ENCODE results near the gene TNFRSF13B. TPM values are rescaled to one million over a fixed set of nuclear protein-coding genes. Genes with fewer than 3 reads are reported as not detected.
"Not testable (repeated sequence)": the region's sequence is repeated elsewhere in the genome, so short reads cannot be mapped to it uniquely, and the experiment has no call there.

Gene TNFRSF13B
- total RNA-seq, 1 donor from 2014 or later, result not detected

DNA sequence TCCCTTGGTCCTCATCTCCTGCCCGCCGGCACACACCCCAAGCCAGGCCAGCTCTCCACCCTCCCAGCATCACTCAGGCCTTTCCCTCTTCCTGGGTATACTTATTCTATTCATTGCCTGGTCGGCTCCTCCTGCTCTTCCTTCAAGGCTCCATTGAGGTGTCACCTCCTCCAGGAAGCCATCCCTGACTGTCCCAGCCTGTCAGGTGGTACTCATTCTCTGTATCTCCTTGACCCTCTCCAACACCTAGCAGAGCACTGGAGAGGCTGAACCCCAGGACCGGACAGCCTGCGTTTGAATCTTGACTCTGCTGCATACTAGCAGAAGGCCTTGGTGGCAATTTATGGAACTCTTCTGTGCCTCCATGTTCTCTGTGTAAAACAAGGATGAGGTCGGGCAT lies 428 bp upstream of the TNFRSF13B start:
- TF ChIP-seq, protein P1, sequence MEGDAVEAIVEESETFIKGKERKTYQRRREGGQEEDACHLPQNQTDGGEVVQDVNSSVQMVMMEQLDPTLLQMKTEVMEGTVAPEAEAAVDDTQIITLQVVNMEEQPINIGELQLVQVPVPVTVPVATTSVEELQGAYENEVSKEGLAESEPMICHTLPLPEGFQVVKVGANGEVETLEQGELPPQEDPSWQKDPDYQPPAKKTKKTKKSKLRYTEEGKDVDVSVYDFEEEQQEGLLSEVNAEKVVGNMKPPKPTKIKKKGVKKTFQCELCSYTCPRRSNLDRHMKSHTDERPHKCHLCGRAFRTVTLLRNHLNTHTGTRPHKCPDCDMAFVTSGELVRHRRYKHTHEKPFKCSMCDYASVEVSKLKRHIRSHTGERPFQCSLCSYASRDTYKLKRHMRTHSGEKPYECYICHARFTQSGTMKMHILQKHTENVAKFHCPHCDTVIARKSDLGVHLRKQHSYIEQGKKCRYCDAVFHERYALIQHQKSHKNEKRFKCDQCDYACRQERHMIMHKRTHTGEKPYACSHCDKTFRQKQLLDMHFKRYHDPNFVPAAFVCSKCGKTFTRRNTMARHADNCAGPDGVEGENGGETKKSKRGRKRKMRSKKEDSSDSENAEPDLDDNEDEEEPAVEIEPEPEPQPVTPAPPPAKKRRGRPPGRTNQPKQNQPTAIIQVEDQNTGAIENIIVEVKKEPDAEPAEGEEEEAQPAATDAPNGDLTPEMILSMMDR (IDR thresholded peaks at IDR 0.05; ENCODE audit: unreplicated experiment), result no peak
- Mint-ChIP-seq H3K36me3 (ENCODE audit: low read depth, unreplicated experiment) (no peaks in the 10 kb centered on the region), H3K9me3 (ENCODE audit: unreplicated experiment) (no peaks in the 10 kb centered on the region), H3K4me3 (ENCODE audit: unreplicated experiment) (no peak overlapping the region), H3K4me1 (ENCODE audit: unreplicated experiment) (peaks cover 14% of the 10 kb centered on the region), H3K27ac (ENCODE audit: unreplicated experiment) (no peak overlapping the region), H3K27me3 (ENCODE audit: unreplicated experiment) (no peaks in the 10 kb centered on the region)
- no peak for DNase-seq (ENCODE audit: low spot score)

DNA sequence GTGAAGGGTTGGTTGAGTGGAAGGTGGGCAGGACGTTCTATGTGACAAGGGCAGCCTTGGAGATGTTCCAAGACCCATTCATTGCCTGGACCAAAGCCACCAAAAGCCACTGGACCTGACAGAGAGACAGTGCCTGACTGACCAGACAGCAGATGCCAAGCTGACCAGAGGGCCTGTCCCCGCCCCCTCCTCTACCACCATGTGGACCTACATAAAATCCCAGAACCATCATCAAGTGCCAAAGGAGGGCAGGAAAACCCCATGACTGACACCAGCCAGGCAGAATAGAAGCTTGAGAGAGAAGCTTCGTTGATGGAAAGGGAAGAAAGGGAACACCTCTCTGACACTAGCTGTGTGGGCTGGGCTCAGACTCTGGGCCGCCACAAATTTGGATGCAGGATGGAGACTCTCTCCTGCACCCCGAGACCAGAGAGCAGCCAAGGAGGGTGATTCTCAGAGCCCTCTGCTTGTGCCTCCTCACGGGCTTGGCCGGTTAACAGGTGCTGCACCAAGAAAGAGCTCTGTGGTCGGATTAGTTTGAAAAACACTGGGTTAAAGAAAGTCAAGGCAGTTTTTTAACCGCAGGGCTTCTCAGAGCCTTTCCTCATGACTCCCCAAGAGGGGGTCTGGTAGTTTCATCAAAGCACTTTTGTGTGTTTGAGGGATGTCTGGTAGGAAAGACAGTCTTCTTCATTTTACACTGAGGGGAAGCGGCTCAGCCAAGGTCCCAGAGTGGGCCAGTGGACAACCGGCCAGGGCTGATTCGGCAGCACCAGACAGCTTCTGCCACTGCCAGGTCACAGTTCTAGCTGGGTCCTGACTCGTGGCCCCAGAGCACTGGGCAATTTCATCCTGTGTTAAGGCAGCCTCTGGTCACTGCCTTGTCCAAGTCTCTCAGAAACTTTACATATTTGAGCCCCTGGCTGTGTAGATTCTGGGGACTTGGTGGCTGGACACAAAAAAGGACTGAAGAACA lies 1.7 kb downstream of the TNFRSF13B start:
- no peaks in the 10 kb centered on the region for H3K9me3 Mint-ChIP-seq (ENCODE audit: unreplicated experiment)
- TF ChIP-seq, protein P1 (IDR thresholded peaks at IDR 0.05; ENCODE audit: unreplicated experiment), result no peak
- DNase-seq (ENCODE audit: low spot score), result no peak
- no peak overlapping the region for H3K4me3 Mint-ChIP-seq (ENCODE audit: unreplicated experiment)
- no peak overlapping the region for H3K27ac Mint-ChIP-seq (ENCODE audit: unreplicated experiment)
- H3K4me1 Mint-ChIP-seq (ENCODE audit: unreplicated experiment), result peaks cover 14% of the 10 kb centered on the region
- no peaks in the 10 kb centered on the region for H3K36me3 Mint-ChIP-seq (ENCODE audit: low read depth, unreplicated experiment)
- H3K27me3 Mint-ChIP-seq (ENCODE audit: unreplicated experiment), result no peaks in the 10 kb centered on the region

DNA sequence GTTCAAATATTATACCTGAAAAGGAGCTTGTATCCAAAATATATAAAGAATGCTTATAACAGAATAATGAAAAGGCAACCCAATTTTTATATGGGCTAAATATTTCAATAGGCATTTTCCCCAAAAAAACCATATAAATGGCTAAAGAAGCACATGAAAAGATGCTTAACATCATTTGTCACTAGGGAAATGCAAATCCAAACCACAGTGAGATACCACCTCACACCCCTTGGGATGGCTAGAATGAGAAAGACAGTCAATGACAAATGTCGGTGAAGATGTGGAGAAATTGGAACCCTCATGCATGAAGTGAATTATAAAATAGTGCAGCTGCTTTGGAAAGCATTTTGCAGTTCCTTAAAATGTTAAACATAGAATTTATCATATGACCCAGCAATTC lies 3.1 kb downstream of the TNFRSF13B start:
- TF ChIP-seq, protein P1 (IDR thresholded peaks at IDR 0.05; ENCODE audit: unreplicated experiment), result no peak
- H3K4me1 Mint-ChIP-seq (ENCODE audit: unreplicated experiment), result peaks cover 10% of the 10 kb centered on the region
- DNase-seq (ENCODE audit: low spot score), result no peak
- H3K9me3 Mint-ChIP-seq (ENCODE audit: unreplicated experiment), result no peaks in the 10 kb centered on the region
- H3K36me3 Mint-ChIP-seq (ENCODE audit: low read depth, unreplicated experiment), result no peaks in the 10 kb centered on the region
- H3K27me3 Mint-ChIP-seq (ENCODE audit: unreplicated experiment), result no peaks in the 10 kb centered on the region
- H3K27ac Mint-ChIP-seq (ENCODE audit: unreplicated experiment), result no peak overlapping the region
- H3K4me3 Mint-ChIP-seq (ENCODE audit: unreplicated experiment), result no peak overlapping the region

DNA sequence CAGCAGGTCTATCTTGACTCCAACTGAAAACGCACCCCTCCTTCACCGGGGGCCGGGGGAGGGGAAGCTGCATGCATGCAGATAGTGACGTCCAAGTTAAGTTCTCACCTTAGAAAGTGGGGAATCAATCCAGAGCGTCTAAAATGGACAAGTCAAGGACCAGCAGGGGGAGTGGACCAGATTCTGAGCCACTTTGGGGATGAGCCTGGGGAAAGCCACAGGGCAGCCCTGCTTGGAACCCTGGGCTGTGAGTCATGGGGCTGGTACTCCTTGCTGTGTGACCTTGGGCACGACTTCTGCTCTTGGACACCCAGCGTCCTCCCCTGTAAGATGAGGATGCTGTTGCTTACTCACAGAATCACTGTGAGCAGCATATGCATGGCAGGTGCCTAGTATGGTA lies 9.1 kb downstream of the TNFRSF13B start:
- no peak overlapping the region for H3K4me3 Mint-ChIP-seq (ENCODE audit: unreplicated experiment)
- TF ChIP-seq, protein P1 (IDR thresholded peaks at IDR 0.05; ENCODE audit: unreplicated experiment), result no peak
- peaks cover 4% of the 10 kb centered on the region for H3K36me3 Mint-ChIP-seq (ENCODE audit: low read depth, unreplicated experiment)
- H3K27me3 Mint-ChIP-seq (ENCODE audit: unreplicated experiment), result no peaks in the 10 kb centered on the region
- peaks cover 4% of the 10 kb centered on the region for H3K9me3 Mint-ChIP-seq (ENCODE audit: unreplicated experiment)
- no peak overlapping the region for H3K27ac Mint-ChIP-seq (ENCODE audit: unreplicated experiment)
- DNase-seq (ENCODE audit: low spot score), result no peak
- no peaks in the 10 kb centered on the region for H3K4me1 Mint-ChIP-seq (ENCODE audit: unreplicated experiment)

DNA sequence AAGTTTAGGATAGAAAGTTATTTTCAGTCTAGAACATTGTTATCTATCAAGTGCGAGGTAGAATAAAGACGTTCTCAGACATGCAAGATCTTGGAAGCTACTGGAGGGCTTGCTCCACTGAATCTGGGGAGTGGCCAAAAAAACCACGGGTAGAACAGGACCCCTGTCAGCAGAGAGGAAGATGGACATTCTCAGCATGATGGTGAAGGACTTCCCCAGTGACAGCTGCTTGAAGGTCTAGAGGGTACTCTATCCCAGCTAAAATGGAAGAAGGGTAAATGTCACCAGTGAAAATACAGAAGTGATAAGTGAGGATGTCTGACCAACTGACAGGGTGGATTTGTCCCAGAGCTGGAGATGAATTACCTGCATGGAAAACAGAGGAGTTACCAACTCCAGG lies 10.1 kb downstream of the TNFRSF13B start:
- H3K4me3 Mint-ChIP-seq (ENCODE audit: unreplicated experiment), result no peak overlapping the region
- no peak for DNase-seq (ENCODE audit: low spot score)
- peaks cover 4% of the 10 kb centered on the region for H3K9me3 Mint-ChIP-seq (ENCODE audit: unreplicated experiment)
- no peaks in the 10 kb centered on the region for H3K27me3 Mint-ChIP-seq (ENCODE audit: unreplicated experiment)
- H3K27ac Mint-ChIP-seq (ENCODE audit: unreplicated experiment), result no peak overlapping the region
- TF ChIP-seq, protein P1 (IDR thresholded peaks at IDR 0.05; ENCODE audit: unreplicated experiment), result no peak
- H3K36me3 Mint-ChIP-seq (ENCODE audit: low read depth, unreplicated experiment), result peaks cover 4% of the 10 kb centered on the region
- no peaks in the 10 kb centered on the region for H3K4me1 Mint-ChIP-seq (ENCODE audit: unreplicated experiment)

DNA sequence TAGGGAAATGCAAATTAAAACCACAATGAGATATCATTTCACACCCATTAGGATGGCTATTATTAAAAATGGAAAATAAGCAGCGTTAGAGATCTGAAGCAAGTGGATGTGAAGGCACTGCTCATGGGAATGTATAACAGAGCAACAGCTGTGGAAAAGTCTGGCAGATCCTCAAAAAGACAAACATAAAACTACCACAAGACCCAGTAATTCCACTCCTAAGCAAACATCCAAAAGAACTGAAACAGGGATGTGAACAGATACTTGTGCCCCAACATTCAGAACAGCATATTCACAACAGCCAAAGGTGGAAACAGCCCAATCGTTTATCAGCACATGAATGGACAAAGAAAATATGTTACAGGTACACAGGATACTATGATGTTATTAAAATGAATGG lies 10.9 kb downstream of the TNFRSF13B start:
- H3K27ac Mint-ChIP-seq (ENCODE audit: unreplicated experiment); H3K27me3 Mint-ChIP-seq (ENCODE audit: unreplicated experiment); H3K9me3 Mint-ChIP-seq (ENCODE audit: unreplicated experiment); H3K4me1 Mint-ChIP-seq (ENCODE audit: unreplicated experiment); H3K36me3 Mint-ChIP-seq (ENCODE audit: low read depth, unreplicated experiment); H3K4me3 Mint-ChIP-seq (ENCODE audit: unreplicated experiment); DNase-seq (ENCODE audit: low spot score): not testable (repeated sequence)

DNA sequence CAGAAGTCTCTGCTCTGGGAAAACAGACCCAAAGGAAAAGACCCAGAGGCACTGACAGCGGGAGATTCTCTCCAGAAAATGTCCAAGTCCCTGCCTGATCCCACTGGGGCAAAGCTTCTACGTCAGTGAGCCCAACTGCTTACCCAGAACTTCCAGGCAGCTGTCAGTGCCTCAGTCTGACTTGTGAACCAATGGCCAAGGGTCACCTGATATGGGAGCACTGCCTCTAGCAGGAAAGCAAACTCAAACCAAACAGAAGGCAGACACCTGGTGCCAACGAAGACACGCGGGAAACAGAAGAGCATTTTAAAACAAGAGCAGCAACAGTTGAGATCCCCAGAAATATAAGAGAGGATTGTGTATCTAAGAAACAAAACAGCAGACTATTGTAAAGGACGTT lies 16.9 kb downstream of the TNFRSF13B start:
- not testable (repeated sequence) for H3K9me3 Mint-ChIP-seq (ENCODE audit: unreplicated experiment); H3K27ac Mint-ChIP-seq (ENCODE audit: unreplicated experiment)

More for the DNA sequence above, 16.9 kb downstream of the TNFRSF13B start:
- H3K36me3 Mint-ChIP-seq (ENCODE audit: low read depth, unreplicated experiment); H3K4me3 Mint-ChIP-seq (ENCODE audit: unreplicated experiment); H3K27me3 Mint-ChIP-seq (ENCODE audit: unreplicated experiment); H3K4me1 Mint-ChIP-seq (ENCODE audit: unreplicated experiment); DNase-seq (ENCODE audit: low spot score): not testable (repeated sequence)

All from endothelial cell (in vitro differentiated cells).